Measurements from ENCODE around the gene PSMA6. TPM values are rescaled to one million over a fixed set of nuclear protein-coding genes. Genes with fewer than 3 reads are reported as not detected.
A peak's percentile ranks its signal among the peaks of the same experiment; 100 is the strongest.

The PSMA6 gene
- total and polyA plus RNA-seq, 2 of the 13 experiments (the other 11 are each of a cell fraction or from before 2014, with no cell fraction given), result 525 to 1,109 TPM

DNA sequence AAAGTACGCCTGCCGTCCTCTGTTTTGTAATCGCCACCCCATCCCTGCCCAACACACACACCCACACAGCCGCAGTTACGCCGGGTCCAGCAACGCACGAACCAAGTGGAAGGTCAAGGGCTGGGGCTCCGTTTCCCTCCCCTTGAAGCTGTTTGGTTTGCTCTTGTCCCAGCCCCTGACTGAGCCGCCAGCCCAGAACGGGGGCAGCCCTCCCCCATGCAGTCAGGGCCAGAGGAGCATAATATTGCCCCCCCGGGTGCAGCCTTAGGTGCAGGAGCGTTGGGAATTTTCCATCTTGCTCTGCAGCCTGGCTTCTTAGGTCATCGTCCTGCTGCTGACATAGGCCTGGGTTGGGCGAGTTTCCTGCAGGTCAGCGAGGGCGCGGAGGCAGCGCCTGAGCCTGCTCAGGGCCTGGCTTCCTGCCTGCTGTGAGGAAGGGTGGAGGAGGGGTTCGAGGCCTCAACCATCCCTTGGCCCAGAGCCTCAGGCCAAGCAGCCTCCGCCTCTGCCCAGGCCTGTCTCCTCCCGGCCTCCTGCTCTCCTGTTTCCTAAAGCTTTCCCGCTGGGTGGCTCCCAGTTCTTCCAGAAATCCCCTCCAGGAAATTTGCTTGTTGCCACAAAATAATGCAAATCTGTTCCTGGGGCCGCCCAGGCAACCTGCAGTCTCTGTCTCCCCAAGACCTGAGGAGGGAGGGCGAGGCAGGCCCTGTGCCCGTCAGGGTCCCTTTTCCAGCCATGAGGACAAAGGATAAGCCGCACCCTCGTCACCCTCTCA lies 44.5 kb downstream of the PSMA6 start:
- CTCF ChIA-PET (ENCODE audit: low intra/inter-chr PET ratio, low total read pairs), result interaction anchor here (0.9 to 1.7 kb wide), 3 partner anchors 48 to 70 kb away, joined by 3 to 4 read pairs (median 4); partner anchors contain the start of gene NFKBIA
- Histone ChIP-seq H2AFZ (ENCODE audit: low read length) (peak overlapping the region; percentile 6), H4K20me1 (ENCODE audit: insufficient read depth, low read length) (no peaks in the 10 kb centered on the region), H3K4me2 (ENCODE audit: low read depth, low read length) (peak overlapping the region; percentile 99), H3K36me3 (replicated peaks in 1 of 2; ENCODE audit: control insufficient read depth in 1 of 2, insufficient read depth in 2 of 2, low read length in 2 of 2) (no peaks in the 10 kb centered on the region), H3K9me3 (ENCODE audit: low read length) (no peaks in the 10 kb centered on the region), H3K4me3 (replicated peaks in 1 of 3; ENCODE audit: insufficient read depth in 1 of 3, low read depth in 2 of 3, low read length in 3 of 3) (peak overlapping the region; percentile 48 to 71 (median 52)), H3K4me1 (ENCODE audit: insufficient read depth, low read length) (peaks cover 95% of the 10 kb centered on the region), H3K9ac (ENCODE audit: insufficient read depth, low read depth, low read length) (peak overlapping the region; percentile 73), H3K27ac (ENCODE audit: extremely low read length, insufficient read depth, low read length) (peak overlapping the region; percentile 72), H3K79me2 (ENCODE audit: insufficient read depth, low read length) (no peaks in the 10 kb centered on the region), H3K27me3 (ENCODE audit: control insufficient read depth in 1 of 2, insufficient read depth in 2 of 2, low read length in 2 of 2) (peaks cover 0 to 3% of the 10 kb centered on the region in 2 experiments; a peak in 2 of 5 replicates)
- POLR2A ChIA-PET, result interaction anchor here (0.5 to 15.5 kb wide), 29 partner anchors 10 to 490 kb away, joined by 3 to 473 read pairs (median 5); partner anchors contain the start of genes BRMS1L, NFKBIA, PPP2R3C and PRORP
- peak; percentile 99 for DNase-seq (ENCODE audit: low spot score)
- FAIRE-seq, result peak; percentile 82
- in situ Hi-C loops (cut with HindIII; ENCODE audit: extremely low pct_ligation_motif_present, low pct_unique_long_range_greater_than_20kb), result no loop called here
- intact Hi-C loops (cut with micrococcal nuclease; ENCODE audit: unreplicated experiment), result loop anchor here (1.0 to 5.0 kb wide), 7 partner anchors 11 to 354 kb away; partner anchors contain the start of genes FAM177A1, NFKBIA and SRP54
- peak; percentile 62 for ATAC-seq
- BruUV-seq (replicated peaks), result no TSS peak
- WGBS (ENCODE audit: low lambda C conversion rate), result 1% methylated on average over 28 of the region's 28 CpGs
- TF ChIP-seq FIP1L1 (IDR thresholded peaks at IDR 0.05; ENCODE audit: borderline replicate concordance, insufficient read depth, low read depth, low read length) (peak; percentile 98), MTA3 (CRISPR knock-in tag; IDR thresholded peaks at IDR 0.05) (0 out of 2 replicates have a peak, but pooled peaks have one; percentile 77), ZNF256 (CRISPR knock-in tag; conservative IDR thresholded peaks at IDR 0.05) (peak; percentile 90), SIN3A (IDR thresholded peaks at IDR 0.05; ENCODE audit: borderline replicate concordance, low read depth, low read length) (peak; percentile 76), NFE2L1 (CRISPR knock-in tag; IDR thresholded peaks at IDR 0.05; ENCODE audit: borderline replicate concordance) (no peak)
- TF ChIP-seq, protein P1, sequence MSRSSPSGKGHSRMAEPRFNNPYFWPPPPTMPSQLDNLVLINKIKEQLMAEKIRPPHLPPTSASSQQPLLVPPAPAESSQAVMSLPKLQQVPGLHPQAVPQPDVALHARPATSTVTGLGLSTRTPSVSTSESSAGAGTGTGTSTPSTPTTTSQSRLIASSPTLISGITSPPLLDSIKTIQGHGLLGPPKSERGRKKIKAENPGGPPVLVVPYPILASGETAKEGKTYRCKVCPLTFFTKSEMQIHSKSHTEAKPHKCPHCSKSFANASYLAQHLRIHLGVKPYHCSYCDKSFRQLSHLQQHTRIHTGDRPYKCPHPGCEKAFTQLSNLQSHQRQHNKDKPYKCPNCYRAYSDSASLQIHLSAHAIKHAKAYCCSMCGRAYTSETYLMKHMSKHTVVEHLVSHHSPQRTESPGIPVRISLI (CRISPR knock-in tag; IDR thresholded peaks at IDR 0.05; ENCODE audit: borderline replicate concordance), result peak; percentile 91
- TF ChIP-seq, protein P2, sequence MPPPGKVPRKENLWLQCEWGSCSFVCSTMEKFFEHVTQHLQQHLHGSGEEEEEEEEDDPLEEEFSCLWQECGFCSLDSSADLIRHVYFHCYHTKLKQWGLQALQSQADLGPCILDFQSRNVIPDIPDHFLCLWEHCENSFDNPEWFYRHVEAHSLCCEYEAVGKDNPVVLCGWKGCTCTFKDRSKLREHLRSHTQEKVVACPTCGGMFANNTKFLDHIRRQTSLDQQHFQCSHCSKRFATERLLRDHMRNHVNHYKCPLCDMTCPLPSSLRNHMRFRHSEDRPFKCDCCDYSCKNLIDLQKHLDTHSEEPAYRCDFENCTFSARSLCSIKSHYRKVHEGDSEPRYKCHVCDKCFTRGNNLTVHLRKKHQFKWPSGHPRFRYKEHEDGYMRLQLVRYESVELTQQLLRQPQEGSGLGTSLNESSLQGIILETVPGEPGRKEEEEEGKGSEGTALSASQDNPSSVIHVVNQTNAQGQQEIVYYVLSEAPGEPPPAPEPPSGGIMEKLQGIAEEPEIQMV (CRISPR knock-in tag; IDR thresholded peaks at IDR 0.05; ENCODE audit: low read depth), result peak; percentile 97
- TF ChIP-seq, protein P3, sequence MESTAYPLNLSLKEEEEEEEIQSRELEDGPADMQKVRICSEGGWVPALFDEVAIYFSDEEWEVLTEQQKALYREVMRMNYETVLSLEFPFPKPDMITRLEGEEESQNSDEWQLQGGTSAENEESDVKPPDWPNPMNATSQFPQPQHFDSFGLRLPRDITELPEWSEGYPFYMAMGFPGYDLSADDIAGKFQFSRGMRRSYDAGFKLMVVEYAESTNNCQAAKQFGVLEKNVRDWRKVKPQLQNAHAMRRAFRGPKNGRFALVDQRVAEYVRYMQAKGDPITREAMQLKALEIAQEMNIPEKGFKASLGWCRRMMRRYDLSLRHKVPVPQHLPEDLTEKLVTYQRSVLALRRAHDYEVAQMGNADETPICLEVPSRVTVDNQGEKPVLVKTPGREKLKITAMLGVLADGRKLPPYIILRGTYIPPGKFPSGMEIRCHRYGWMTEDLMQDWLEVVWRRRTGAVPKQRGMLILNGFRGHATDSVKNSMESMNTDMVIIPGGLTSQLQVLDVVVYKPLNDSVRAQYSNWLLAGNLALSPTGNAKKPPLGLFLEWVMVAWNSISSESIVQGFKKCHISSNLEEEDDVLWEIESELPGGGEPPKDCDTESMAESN (CRISPR knock-in tag; conservative IDR thresholded peaks at IDR 0.05), result no peak
- TF ChIP-seq, protein P4, sequence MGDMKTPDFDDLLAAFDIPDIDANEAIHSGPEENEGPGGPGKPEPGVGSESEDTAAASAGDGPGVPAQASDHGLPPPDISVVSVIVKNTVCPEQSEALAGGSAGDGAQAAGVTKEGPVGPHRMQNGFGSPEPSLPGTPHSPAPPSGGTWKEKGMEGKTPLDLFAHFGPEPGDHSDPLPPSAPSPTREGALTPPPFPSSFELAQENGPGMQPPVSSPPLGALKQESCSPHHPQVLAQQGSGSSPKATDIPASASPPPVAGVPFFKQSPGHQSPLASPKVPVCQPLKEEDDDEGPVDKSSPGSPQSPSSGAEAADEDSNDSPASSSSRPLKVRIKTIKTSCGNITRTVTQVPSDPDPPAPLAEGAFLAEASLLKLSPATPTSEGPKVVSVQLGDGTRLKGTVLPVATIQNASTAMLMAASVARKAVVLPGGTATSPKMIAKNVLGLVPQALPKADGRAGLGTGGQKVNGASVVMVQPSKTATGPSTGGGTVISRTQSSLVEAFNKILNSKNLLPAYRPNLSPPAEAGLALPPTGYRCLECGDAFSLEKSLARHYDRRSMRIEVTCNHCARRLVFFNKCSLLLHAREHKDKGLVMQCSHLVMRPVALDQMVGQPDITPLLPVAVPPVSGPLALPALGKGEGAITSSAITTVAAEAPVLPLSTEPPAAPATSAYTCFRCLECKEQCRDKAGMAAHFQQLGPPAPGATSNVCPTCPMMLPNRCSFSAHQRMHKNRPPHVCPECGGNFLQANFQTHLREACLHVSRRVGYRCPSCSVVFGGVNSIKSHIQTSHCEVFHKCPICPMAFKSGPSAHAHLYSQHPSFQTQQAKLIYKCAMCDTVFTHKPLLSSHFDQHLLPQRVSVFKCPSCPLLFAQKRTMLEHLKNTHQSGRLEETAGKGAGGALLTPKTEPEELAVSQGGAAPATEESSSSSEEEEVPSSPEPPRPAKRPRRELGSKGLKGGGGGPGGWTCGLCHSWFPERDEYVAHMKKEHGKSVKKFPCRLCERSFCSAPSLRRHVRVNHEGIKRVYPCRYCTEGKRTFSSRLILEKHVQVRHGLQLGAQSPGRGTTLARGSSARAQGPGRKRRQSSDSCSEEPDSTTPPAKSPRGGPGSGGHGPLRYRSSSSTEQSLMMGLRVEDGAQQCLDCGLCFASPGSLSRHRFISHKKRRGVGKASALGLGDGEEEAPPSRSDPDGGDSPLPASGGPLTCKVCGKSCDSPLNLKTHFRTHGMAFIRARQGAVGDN (CRISPR knock-in tag; IDR thresholded peaks at IDR 0.05), result peak; percentile 99
- TF ChIP-seq, protein P5, sequence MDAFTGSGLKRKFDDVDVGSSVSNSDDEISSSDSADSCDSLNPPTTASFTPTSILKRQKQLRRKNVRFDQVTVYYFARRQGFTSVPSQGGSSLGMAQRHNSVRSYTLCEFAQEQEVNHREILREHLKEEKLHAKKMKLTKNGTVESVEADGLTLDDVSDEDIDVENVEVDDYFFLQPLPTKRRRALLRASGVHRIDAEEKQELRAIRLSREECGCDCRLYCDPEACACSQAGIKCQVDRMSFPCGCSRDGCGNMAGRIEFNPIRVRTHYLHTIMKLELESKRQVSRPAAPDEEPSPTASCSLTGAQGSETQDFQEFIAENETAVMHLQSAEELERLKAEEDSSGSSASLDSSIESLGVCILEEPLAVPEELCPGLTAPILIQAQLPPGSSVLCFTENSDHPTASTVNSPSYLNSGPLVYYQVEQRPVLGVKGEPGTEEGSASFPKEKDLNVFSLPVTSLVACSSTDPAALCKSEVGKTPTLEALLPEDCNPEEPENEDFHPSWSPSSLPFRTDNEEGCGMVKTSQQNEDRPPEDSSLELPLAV (CRISPR knock-in tag; conservative IDR thresholded peaks at IDR 0.05; ENCODE audit: low read depth), result no peak
